Astrocyte of the spinal cord (primary cell): ENCODE data around the gene COL13A1.

Source experiments
- DNase-seq: peaks from one replicate; pipeline ENCODE4 v3.0.0; 2011; ENCODE audit warnings: low read depth, low spot score
- H3K4me3 ChIP-seq: 2 replicates; pipeline ENCODE4 v1.5.1; 2011; ENCODE audit warnings: low read depth, mild to moderate bottlenecking, low read length, moderate library complexity
- in situ Hi-C: cut with HindIII; loops from 2 replicates; pipeline ENCODE4 v1.10.0; 2017; ENCODE audit warnings: low sequenced_read_pairs
- TF ChIP-seq, protein P1 (sequence below): IDR thresholded peaks from 2 replicates; pipeline ENCODE4 v1.5.1; 2012; ENCODE audit warnings: low read depth, mild to moderate bottlenecking, low read length, inconsistent platforms

Gene COL13A1

DNA sequence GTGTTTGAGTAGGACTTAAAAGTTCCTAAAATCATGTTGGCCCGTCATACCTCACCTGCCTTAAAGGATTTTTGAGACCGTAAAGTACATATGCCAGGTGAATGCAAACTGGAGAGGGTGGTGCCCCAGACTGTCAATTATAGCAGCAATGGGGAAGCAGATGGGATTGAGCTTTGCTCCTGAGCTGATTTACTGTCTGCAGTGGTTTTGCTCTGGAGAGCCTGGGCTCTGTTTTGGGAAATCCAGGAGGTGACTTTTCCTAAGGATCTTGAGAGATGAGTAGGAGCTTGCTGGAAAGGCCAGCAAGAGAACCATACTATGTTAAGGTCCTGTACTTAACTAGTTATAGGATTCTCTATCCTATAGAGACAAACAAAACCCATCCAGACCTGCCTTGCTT lies 43.0 kb downstream of the COL13A1 start:
- TF ChIP-seq, protein P1, sequence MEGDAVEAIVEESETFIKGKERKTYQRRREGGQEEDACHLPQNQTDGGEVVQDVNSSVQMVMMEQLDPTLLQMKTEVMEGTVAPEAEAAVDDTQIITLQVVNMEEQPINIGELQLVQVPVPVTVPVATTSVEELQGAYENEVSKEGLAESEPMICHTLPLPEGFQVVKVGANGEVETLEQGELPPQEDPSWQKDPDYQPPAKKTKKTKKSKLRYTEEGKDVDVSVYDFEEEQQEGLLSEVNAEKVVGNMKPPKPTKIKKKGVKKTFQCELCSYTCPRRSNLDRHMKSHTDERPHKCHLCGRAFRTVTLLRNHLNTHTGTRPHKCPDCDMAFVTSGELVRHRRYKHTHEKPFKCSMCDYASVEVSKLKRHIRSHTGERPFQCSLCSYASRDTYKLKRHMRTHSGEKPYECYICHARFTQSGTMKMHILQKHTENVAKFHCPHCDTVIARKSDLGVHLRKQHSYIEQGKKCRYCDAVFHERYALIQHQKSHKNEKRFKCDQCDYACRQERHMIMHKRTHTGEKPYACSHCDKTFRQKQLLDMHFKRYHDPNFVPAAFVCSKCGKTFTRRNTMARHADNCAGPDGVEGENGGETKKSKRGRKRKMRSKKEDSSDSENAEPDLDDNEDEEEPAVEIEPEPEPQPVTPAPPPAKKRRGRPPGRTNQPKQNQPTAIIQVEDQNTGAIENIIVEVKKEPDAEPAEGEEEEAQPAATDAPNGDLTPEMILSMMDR: no peak
- in situ Hi-C loops: no loop called here
- H3K4me3 ChIP-seq: no peak overlapping the region
- no peak for DNase-seq

DNA sequence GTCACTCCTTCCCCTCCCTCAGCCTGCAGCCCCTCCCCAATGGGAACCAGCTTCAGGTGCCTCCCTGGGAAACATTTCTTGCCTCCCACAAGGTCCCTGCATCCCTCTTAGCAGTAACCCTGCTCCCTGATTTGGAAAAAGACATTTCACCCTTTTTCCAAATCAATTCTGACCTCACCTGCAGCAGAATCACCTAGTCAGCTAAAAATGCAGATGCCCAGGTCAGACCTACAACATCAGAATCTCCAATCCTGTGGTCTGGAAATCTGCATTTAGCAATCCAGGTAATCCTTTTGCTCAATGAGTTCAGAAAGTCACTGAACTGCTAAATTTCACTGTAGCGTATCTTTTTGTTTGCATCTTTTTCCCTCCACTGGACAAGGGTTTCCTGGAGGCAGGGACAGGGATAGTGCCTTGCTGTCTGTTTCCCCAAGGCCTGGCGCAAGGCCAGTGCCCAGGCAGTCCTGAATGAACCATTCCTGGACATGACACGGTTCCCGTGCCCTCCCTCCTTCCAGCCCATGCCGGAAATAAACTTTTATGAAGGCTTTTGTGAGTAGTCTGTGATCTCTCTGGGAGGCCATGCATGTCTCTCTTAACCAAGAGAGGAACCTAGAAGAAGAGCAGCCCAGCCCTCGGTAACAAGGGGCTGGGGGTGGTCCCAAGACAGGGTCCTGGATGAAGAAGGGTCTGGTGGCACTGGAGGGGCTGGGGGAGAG lies 44.0 kb downstream of the COL13A1 start:
- TF ChIP-seq, protein P1: no peak
- peak; percentile 57 for DNase-seq
- in situ Hi-C loops: no loop called here
- H3K4me3 ChIP-seq: no peak overlapping the region

DNA sequence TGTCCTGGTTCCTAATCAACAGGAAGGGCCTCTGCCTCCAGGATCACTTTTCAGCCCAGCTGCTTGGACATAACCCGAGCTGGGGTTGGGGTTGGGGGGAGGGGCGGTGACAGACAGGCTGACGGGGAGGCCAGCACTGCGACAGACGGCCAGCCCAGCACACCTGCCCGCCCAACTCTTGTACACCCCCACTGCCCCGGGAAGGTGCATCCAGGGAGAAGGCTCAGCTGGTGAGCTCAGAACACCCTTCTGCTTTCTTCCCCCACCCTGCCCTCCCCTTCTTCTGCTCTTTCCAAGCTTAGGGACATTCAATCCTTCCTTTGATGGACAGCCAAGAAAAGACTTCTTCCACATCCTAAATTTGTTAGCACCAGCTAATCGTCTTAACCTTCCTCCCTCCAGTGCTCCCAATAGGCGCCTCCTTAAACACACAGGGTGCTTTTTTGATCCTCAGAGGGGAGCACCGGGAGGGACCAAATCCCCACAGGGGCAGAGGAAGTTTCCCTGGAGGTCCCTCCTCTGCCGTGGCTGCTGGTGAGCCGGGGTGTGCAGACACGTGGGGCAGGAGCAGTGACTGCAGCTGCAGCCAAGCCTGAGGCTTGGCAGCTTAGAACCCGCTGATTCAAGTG lies 44.7 kb downstream of the COL13A1 start:
- TF ChIP-seq, protein P1: no peak
- no peak for DNase-seq
- H3K4me3 ChIP-seq: no peak overlapping the region
- in situ Hi-C loops: no loop called here

DNA sequence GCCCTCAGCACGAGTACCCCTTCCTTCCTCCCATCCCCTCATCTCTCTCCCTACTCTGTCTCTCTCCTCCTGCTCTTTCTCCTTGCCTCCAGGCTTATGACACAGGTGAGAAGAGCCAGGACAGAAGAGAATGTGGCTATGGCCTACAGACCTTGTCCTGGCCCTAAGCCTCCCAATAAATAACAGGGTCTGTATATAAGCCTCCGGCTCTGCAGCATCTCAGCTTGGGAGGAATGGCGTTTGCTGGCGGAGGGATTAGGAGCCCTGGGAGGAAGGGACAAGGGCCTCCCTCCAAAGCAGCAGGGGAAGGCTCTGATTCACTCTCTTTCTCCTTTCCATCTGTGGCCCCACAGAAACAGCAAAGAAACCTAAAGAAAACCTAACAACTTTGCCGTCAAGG lies 45.8 kb downstream of the COL13A1 start:
- TF ChIP-seq, protein P1: no peak
- in situ Hi-C loops: no loop called here

DNA sequence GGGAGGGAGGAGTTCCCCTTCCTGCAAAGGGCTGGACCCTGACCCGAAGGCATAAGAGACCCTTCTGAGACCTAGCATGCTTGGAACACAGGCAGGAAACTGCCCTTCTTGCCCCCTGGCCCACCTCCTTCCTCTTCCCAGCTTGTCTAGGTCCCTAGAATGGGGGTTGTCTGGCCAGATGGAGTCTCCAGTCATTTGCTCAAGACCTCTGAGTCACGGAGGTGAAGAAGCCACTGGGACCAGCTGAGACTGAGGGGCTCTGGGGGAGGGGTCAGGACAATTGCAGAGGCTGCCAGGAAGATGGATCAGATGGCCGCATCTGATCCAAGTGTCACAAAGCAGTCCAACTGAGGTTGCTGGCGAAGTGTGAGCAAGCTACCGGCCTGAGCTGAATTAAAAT lies 46.2 kb downstream of the COL13A1 start:
- no peak for DNase-seq
- TF ChIP-seq, protein P1: no peak
- in situ Hi-C loops: no loop called here
- H3K4me3 ChIP-seq: no peak overlapping the region

More for the DNA sequence above, 45.8 kb downstream of the COL13A1 start:
- DNase-seq: peak; percentile 52
- no peak overlapping the region for H3K4me3 ChIP-seq

DNA sequence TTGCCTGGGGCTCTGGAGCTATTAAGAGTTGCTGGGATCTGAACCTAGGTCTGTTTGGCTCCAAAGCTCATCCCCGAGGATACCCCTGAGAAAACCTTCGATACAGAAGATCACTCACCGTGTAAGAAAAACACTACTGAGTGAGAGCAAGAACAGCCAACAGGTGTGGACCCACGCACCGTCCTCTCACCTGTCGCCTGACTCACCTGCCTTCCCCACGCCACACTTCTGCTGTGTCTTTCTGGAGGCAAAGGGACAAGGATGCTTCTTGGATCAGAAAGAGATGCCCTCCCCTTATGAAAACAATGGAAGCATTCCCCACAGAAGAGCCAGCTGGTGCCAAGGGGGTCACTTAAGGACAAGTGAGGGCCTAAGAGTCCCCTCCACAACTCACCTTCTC lies 46.7 kb downstream of the COL13A1 start:
- TF ChIP-seq, protein P1: no peak
- no peak for DNase-seq
- in situ Hi-C loops: no loop called here
- no peak overlapping the region for H3K4me3 ChIP-seq
